ENCODE measurements around the gene CYP2A7.
"Not testable (repeated sequence)": the region's sequence is repeated elsewhere in the genome, so short reads cannot be mapped to it uniquely, and the experiment has no call there.

DNA sequence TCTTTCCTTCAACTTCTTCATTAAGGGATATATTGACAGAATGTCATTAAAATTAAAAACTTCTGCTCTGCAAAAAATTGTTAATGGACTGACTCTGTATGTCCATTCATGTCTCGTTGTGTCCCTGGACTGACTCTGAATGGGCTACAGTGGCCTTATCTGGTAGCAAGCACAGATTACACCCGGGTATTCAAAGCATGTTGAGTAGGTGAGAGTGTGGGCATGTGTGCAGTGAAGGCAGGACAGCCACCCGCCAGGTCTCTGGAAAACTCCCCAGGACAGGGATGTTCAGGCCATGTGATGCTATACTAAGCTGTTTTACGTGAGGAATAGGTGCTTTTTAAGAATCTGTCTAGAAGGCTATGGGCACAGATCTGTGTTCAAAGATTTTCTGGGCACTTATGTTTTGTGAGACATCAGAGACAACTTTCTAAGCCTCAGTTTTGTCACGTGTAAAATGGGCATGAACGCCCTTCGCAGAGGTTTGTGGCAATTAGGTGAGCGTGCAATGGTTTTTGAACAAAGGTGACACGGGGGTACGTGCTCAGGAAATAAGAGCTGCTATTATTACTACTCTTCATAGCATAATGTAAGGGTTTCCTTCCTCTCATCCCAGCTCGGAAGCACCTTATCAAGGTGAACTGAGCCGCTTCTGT lies 38.9 kb downstream of the CYP2A7 start:
- TF ChIP-seq BHLHE40 (IDR thresholded peaks at IDR 0.05; ENCODE audit: borderline replicate concordance); ARNT (IDR thresholded peaks at IDR 0.05); TARDBP (IDR thresholded peaks at IDR 0.05); FOXK2 (IDR thresholded peaks at IDR 0.05); FOXA1 (IDR thresholded peaks at IDR 0.05); ZNF384 (IDR thresholded peaks at IDR 0.05); FOXM1 (IDR thresholded peaks at IDR 0.05; ENCODE audit: borderline replicate concordance); CTBP1 (IDR thresholded peaks at IDR 0.05; ENCODE audit: borderline replicate concordance); SUZ12 (IDR thresholded peaks at IDR 0.05); SP1 (IDR thresholded peaks at IDR 0.05): not testable (repeated sequence)
